NOMO-1 (cell line): Measurements from ENCODE around the gene TOP2B.
A peak's percentile ranks its signal among the peaks of the same experiment; 100 is the strongest.

Source experiments
- DNase-seq, 2 experiments: peaks; one replicate each; lab custom pipeline; 2025; ENCODE audit not compliant: unreplicated experiment in 2 of 2; lab: John Stamatoyannopoulos, UW

Gene TOP2B

GRCh38 chr3:25664812-25665314, at the start of gene TOP2B:
Gene TOP2B, minus strand, starts transcription at chr3:25664907. Its CDS starts 610 bp downstream, at chr3:25664297.
- peak; percentile 93 to 95 for DNase-seq

- DNase-seq, result no peak
Observed at GRCh38 chr3:25713341-25713985, 48.8 kb upstream of the TOP2B start.

- DNase-seq, result no peak
Observed at GRCh38 chr3:25711090-25711489, 46.4 kb upstream of the TOP2B start.

- DNase-seq, result no peak
Observed at GRCh38 chr3:25708036-25708435, 43.3 kb upstream of the TOP2B start.

GRCh38 chr3:25707268-25707926, 42.7 kb upstream of the TOP2B start:
- no peak for DNase-seq

- no peak for DNase-seq
Observed at GRCh38 chr3:25706213-25706612, 41.5 kb upstream of the TOP2B start.

- peak; percentile 11 to 64 for DNase-seq
Observed at GRCh38 chr3:25697553-25697952, 32.8 kb upstream of the TOP2B start.

- peak; percentile 79 to 87 for DNase-seq
Observed at GRCh38 chr3:25695731-25696420, 31.2 kb upstream of the TOP2B start.

GRCh38 chr3:25693238-25693637, 28.5 kb upstream of the TOP2B start:
- DNase-seq, result no peak

- DNase-seq, result no peak
Observed at GRCh38 chr3:25692341-25692740, 27.6 kb upstream of the TOP2B start.

- DNase-seq, result no peak
Observed at GRCh38 chr3:25690768-25691533, 26.2 kb upstream of the TOP2B start.

GRCh38 chr3:25689226-25689625, 24.5 kb upstream of the TOP2B start:
- peak in 1 of 2 experiments; percentile 24 for DNase-seq

GRCh38 chr3:25687742-25688141, 23.0 kb upstream of the TOP2B start:
- DNase-seq, result no peak

- no peak for DNase-seq
Observed at GRCh38 chr3:25686766-25687165, 22.1 kb upstream of the TOP2B start.

GRCh38 chr3:25683882-25684281, 19.2 kb upstream of the TOP2B start:
- peak in 1 of 2 experiments; percentile 15 for DNase-seq

GRCh38 chr3:25683410-25683809, 18.7 kb upstream of the TOP2B start:
- DNase-seq, result no peak

- no peak for DNase-seq
Observed at GRCh38 chr3:25679642-25680302, 15.1 kb upstream of the TOP2B start.

- no peak for DNase-seq
Observed at GRCh38 chr3:25679166-25679565, 14.5 kb upstream of the TOP2B start.

- no peak for DNase-seq
Observed at GRCh38 chr3:25678581-25678980, 13.9 kb upstream of the TOP2B start.

- DNase-seq, result no peak
Observed at GRCh38 chr3:25677121-25677520, 12.4 kb upstream of the TOP2B start.
